ENCODE measurements around the gene SLIT3. TPM values are rescaled to one million over a fixed set of nuclear protein-coding genes. Genes with fewer than 3 reads are reported as not detected.

SLIT3 gene
- polyA plus RNA-seq, 1 of the 3 experiments (the other 2 are of a cell fraction) = 119 TPM

DNA sequence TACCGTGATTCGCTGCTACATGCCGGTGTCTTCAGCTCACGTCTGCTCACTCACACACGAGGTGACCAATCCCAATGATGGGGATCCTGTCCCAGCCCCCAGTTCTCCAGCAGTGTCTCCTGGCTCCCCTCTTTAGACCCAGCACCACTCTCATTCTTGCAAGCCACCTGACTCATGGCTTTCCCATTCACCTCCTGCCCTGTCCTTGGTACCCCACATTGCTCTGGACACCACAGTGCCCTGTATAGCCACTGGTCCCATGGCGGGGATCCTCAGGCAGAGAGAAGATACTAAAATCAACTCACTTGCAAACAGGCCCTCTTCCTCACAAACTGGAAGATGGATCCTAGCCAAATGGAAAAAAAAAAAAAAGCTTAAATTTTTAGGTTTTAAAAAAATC, 81.0 kb downstream of the SLIT3 start:
- Histone ChIP-seq H3K4me1 (ENCODE audit: control insufficient read depth in 1 of 2, insufficient read depth in 2 of 2, low read depth in 1 of 2, low read length in 1 of 2) (peaks cover 36 to 47% of the 10 kb centered on the region in 2 experiments), H3K9me2 (no peaks in the 10 kb centered on the region), H4K20me1 (ENCODE audit: insufficient read depth) (peaks cover 4% of the 10 kb centered on the region; the same call in 1 of the 2 replicates), H3K4me2 (peak overlapping the region; percentile 62; the same call in 1 of the 2 replicates), H3K4me3 (ENCODE audit: low read depth in 2 of 2, low read length in 1 of 2) (no peak overlapping the region), H3K36me3 (replicated peaks in 1 of 2; ENCODE audit: control insufficient read depth in 1 of 2, insufficient read depth in 2 of 2, low read length in 1 of 2) (peaks cover 3 to 9% of the 10 kb centered on the region in 2 experiments), H3F3A (replicated peaks; ENCODE audit: insufficient read depth) (peaks cover 27% of the 10 kb centered on the region), H3K79me2 (ENCODE audit: insufficient read depth) (peaks cover 39% of the 10 kb centered on the region), H3K27ac (ENCODE audit: low read depth in 2 of 2, low read length in 1 of 2) (peak overlapping the region; percentile 82 to 86; a peak in 3 of 4 replicates), H2AFZ (ENCODE audit: low read depth) (no peak overlapping the region), H3K9me3 (no peaks in the 10 kb centered on the region), H3K9ac (no peak overlapping the region), H3K27me3 (ENCODE audit: insufficient read depth) (no peaks in the 10 kb centered on the region)
- POLR2A ChIA-PET = no interaction called here
- CTCF ChIA-PET = interaction anchor here (0.6 to 1.6 kb wide), 3 partner anchors 27 to 1039 kb away, joined by 3 to 4 read pairs (median 3); no protein-coding TSS in a partner anchor
- DNase-seq = no peak
- WGBS (ENCODE audit: low lambda C conversion rate) = 90% methylated on average over 6 of the region's 6 CpGs
- TF ChIP-seq RFX5 (IDR thresholded peaks at IDR 0.05; ENCODE audit: low read length) (no peak), REST (IDR thresholded peaks at IDR 0.05; ENCODE audit: low read depth, low read length) (peak; percentile 61; the same call in 1 of the 2 replicates), CHD2 (IDR thresholded peaks at IDR 0.05; ENCODE audit: low read length, partially characterized antibody) (no peak), FOSL2 (IDR thresholded peaks at IDR 0.05; ENCODE audit: borderline replicate concordance, low read depth) (no peak), EZH2phosphoT487 (IDR thresholded peaks at IDR 0.05; ENCODE audit: borderline replicate concordance, low read depth) (no peak), TCF12 (IDR thresholded peaks at IDR 0.05) (no peak), ZBTB33 (IDR thresholded peaks at IDR 0.05; ENCODE audit: borderline replicate concordance, low read depth) (no peak)

DNA sequence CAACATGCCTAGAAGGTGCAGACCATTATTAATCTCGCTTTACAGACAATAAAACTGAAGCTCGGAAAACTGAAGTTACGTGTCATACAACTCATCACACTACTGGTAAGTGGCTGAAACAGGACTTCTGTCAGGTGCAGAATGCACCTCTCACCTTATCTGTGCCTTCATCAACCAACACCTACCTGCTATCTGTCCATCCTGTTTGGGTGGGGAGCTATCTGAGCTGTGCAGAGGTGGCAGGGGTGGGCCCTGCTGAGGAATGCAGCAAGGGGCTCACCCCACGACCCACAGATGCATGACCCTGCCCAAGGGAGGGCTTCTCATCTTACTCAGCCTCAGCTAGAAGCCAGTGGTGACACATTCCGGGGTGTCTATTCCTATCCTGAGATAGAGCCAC, 81.6 kb downstream of the SLIT3 start:
- Histone ChIP-seq H3K9me3 (no peaks in the 10 kb centered on the region), H3K4me2 (peak overlapping the region; percentile 62), H3K9ac (no peak overlapping the region), H3K4me3 (ENCODE audit: low read depth in 2 of 2, low read length in 1 of 2) (no peak overlapping the region), H3K27me3 (ENCODE audit: insufficient read depth) (no peaks in the 10 kb centered on the region), H4K20me1 (ENCODE audit: insufficient read depth) (peaks cover 4% of the 10 kb centered on the region; the same call in 1 of the 2 replicates), H3F3A (replicated peaks; ENCODE audit: insufficient read depth) (peaks cover 27% of the 10 kb centered on the region), H3K27ac (ENCODE audit: low read depth in 2 of 2, low read length in 1 of 2) (peak overlapping the region; percentile 82 to 86), H3K9me2 (no peaks in the 10 kb centered on the region), H3K79me2 (ENCODE audit: insufficient read depth) (peaks cover 39% of the 10 kb centered on the region), H3K4me1 (ENCODE audit: control insufficient read depth in 1 of 2, insufficient read depth in 2 of 2, low read depth in 1 of 2, low read length in 1 of 2) (peaks cover 36 to 47% of the 10 kb centered on the region in 2 experiments), H2AFZ (ENCODE audit: low read depth) (no peak overlapping the region), H3K36me3 (replicated peaks in 1 of 2; ENCODE audit: control insufficient read depth in 1 of 2, insufficient read depth in 2 of 2, low read length in 1 of 2) (peaks cover 3 to 9% of the 10 kb centered on the region in 2 experiments)
- no peak for TF ChIP-seq FOXM1 (IDR thresholded peaks at IDR 0.05; ENCODE audit: low read depth)
- TF ChIP-seq YY1 (IDR thresholded peaks at IDR 0.05; ENCODE audit: low read depth) = no peak
- TF ChIP-seq TAF1 (IDR thresholded peaks at IDR 0.05; ENCODE audit: borderline replicate concordance, low read depth, low read length) = no peak
- TF ChIP-seq, protein P1, sequence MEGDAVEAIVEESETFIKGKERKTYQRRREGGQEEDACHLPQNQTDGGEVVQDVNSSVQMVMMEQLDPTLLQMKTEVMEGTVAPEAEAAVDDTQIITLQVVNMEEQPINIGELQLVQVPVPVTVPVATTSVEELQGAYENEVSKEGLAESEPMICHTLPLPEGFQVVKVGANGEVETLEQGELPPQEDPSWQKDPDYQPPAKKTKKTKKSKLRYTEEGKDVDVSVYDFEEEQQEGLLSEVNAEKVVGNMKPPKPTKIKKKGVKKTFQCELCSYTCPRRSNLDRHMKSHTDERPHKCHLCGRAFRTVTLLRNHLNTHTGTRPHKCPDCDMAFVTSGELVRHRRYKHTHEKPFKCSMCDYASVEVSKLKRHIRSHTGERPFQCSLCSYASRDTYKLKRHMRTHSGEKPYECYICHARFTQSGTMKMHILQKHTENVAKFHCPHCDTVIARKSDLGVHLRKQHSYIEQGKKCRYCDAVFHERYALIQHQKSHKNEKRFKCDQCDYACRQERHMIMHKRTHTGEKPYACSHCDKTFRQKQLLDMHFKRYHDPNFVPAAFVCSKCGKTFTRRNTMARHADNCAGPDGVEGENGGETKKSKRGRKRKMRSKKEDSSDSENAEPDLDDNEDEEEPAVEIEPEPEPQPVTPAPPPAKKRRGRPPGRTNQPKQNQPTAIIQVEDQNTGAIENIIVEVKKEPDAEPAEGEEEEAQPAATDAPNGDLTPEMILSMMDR (IDR thresholded peaks at IDR 0.05) = no peak
- no peak for TF ChIP-seq RAD21 (IDR thresholded peaks at IDR 0.05; ENCODE audit: low read length)
- no peak for TF ChIP-seq GATA2 (CRISPR knock-in tag; IDR thresholded peaks at IDR 0.05)
- TF ChIP-seq NFIC (IDR thresholded peaks at IDR 0.05; ENCODE audit: borderline replicate concordance) = no peak
- ChIA-PET CTCF (interaction anchor here (1.1 to 1.6 kb wide), 4 partner anchors 26 to 232 kb away, joined by 3 to 5 read pairs (median 4); no protein-coding TSS in a partner anchor), POLR2A (no interaction called here)
- 89% methylated on average over 5 of the region's 5 CpGs for WGBS (ENCODE audit: low lambda C conversion rate)
- DNase-seq = no peak

Data from SK-N-SH (cell line).